ENCODE measurements around the gene CAGE1. TPM values are rescaled to one million over a fixed set of nuclear protein-coding genes. Genes with fewer than 3 reads are reported as not detected.

CAGE1 gene
- total RNA-seq, 1 experiment from 2014 or later, result 0.29 TPM

GRCh38 chr6:7378740-7379139, 10.8 kb downstream of the CAGE1 start:
- no peaks in the 10 kb centered on the region for H3K36me3 ChIP-seq (ENCODE audit: low read depth, low read length)
- no peak for DNase-seq
- H3F3A ChIP-seq (ENCODE audit: low read length, unreplicated experiment), result no peaks in the 10 kb centered on the region
- intact Hi-C loops (cut with micrococcal nuclease), result no loop called here
- no peak overlapping the region for H3K4me3 ChIP-seq (ENCODE audit: low read length)
- no peak overlapping the region for H3K27ac ChIP-seq (ENCODE audit: low read length)
- BruUV-seq (replicated peaks), result no TSS peak
- H3K9ac ChIP-seq (ENCODE audit: low read length), result no peak overlapping the region
- no peaks in the 10 kb centered on the region for H3K9me2 ChIP-seq (replicated peaks; ENCODE audit: low read length)
- no peak overlapping the region for H3K4me2 ChIP-seq (ENCODE audit: low read length)
- H3K79me2 ChIP-seq (ENCODE audit: low read length), result no peaks in the 10 kb centered on the region
- H3K4me1 ChIP-seq (ENCODE audit: insufficient read depth, low read length), result no peaks in the 10 kb centered on the region
- no peak for ATAC-seq
- ChIA-PET POLR2A (ENCODE audit: unreplicated experiment) (no interaction called here), CTCF (no interaction called here)
- H4K20me1 ChIP-seq (ENCODE audit: low read length), result no peaks in the 10 kb centered on the region
- H3K27me3 ChIP-seq (ENCODE audit: low read length), result no peaks in the 10 kb centered on the region
- TF ChIP-seq, protein P1, sequence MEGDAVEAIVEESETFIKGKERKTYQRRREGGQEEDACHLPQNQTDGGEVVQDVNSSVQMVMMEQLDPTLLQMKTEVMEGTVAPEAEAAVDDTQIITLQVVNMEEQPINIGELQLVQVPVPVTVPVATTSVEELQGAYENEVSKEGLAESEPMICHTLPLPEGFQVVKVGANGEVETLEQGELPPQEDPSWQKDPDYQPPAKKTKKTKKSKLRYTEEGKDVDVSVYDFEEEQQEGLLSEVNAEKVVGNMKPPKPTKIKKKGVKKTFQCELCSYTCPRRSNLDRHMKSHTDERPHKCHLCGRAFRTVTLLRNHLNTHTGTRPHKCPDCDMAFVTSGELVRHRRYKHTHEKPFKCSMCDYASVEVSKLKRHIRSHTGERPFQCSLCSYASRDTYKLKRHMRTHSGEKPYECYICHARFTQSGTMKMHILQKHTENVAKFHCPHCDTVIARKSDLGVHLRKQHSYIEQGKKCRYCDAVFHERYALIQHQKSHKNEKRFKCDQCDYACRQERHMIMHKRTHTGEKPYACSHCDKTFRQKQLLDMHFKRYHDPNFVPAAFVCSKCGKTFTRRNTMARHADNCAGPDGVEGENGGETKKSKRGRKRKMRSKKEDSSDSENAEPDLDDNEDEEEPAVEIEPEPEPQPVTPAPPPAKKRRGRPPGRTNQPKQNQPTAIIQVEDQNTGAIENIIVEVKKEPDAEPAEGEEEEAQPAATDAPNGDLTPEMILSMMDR (conservative IDR thresholded peaks at IDR 0.05; ENCODE audit: low read depth, low read length), result no peak
- TF ChIP-seq EZH2 (IDR thresholded peaks at IDR 0.05; ENCODE audit: low read length, unreplicated experiment) (no peak), EZH2phosphoT487 (IDR thresholded peaks at IDR 0.05; ENCODE audit: borderline replicate concordance, low read length) (no peak)
- no peaks in the 10 kb centered on the region for H3K9me3 ChIP-seq (ENCODE audit: low read length)
- 0 out of 2 replicates have a peak overlapping the region, but pooled peaks have one; percentile 4 for H2AFZ ChIP-seq (ENCODE audit: low read length)

- CTCF ChIA-PET, result no interaction called here
Measured at GRCh38 chr6:7377961-7378360, 11.6 kb downstream of the CAGE1 start.

DNA sequence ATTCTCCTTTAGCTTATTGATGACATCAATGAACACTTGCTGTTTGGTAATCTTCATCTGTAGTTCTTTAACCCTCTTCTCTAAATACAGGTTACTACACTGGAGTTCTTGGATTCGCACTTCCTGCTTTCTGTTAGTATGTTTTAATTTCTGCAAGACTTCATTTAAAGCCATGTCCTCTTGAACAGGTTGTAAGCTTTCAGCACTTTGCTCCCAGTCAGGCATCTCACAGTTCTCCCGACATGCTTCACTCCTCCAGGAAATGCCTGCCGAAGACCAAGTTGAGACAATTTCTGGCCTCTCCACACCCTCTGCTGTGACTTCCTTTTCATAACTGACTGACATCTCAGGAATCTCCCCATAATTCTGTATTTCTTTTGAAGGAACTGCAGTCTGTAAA, 15.8 kb downstream of the CAGE1 start:
- Histone ChIP-seq H3K79me2 (ENCODE audit: low read length) (no peaks in the 10 kb centered on the region), H3K4me2 (ENCODE audit: low read length) (no peak overlapping the region), H3K27me3 (ENCODE audit: low read length) (no peaks in the 10 kb centered on the region), H3K27ac (ENCODE audit: low read length) (no peak overlapping the region), H3F3A (ENCODE audit: low read length, unreplicated experiment) (no peaks in the 10 kb centered on the region), H3K9me3 (ENCODE audit: low read length) (no peaks in the 10 kb centered on the region), H3K4me3 (ENCODE audit: low read length) (no peak overlapping the region), H2AFZ (ENCODE audit: low read length) (no peak overlapping the region), H3K36me3 (ENCODE audit: low read depth, low read length) (no peaks in the 10 kb centered on the region), H3K9me2 (replicated peaks; ENCODE audit: low read length) (no peaks in the 10 kb centered on the region), H3K9ac (ENCODE audit: low read length) (no peak overlapping the region), H3K4me1 (ENCODE audit: insufficient read depth, low read length) (no peaks in the 10 kb centered on the region), H4K20me1 (ENCODE audit: low read length) (no peaks in the 10 kb centered on the region)
- POLR2A ChIA-PET (ENCODE audit: unreplicated experiment), result interaction anchor here (0.6 kb wide), 1 partner anchor 80 kb away, joined by 4 read pairs; no protein-coding TSS in a partner anchor
- TF ChIP-seq EZH2phosphoT487 (IDR thresholded peaks at IDR 0.05; ENCODE audit: borderline replicate concordance, low read length), result no peak
- no peak for TF ChIP-seq EZH2 (IDR thresholded peaks at IDR 0.05; ENCODE audit: low read length, unreplicated experiment)
- TF ChIP-seq, protein P1 (conservative IDR thresholded peaks at IDR 0.05; ENCODE audit: low read depth, low read length), result no peak
- ATAC-seq (no peak), DNase-seq (no peak)
- intact Hi-C loops (cut with micrococcal nuclease), result no loop called here
- CTCF ChIA-PET, result no interaction called here
- BruUV-seq (replicated peaks), result no TSS peak

More at GRCh38 chr6:7377961-7378360, 11.6 kb downstream of the CAGE1 start:
- Histone ChIP-seq H3K27ac (ENCODE audit: low read length) (no peak overlapping the region), H3K4me1 (ENCODE audit: insufficient read depth, low read length) (no peaks in the 10 kb centered on the region), H4K20me1 (ENCODE audit: low read length) (no peaks in the 10 kb centered on the region), H3K4me3 (ENCODE audit: low read length) (no peak overlapping the region), H3K36me3 (ENCODE audit: low read depth, low read length) (no peaks in the 10 kb centered on the region), H3K27me3 (ENCODE audit: low read length) (no peaks in the 10 kb centered on the region), H3K9me3 (ENCODE audit: low read length) (no peaks in the 10 kb centered on the region), H3K4me2 (ENCODE audit: low read length) (no peak overlapping the region), H2AFZ (ENCODE audit: low read length) (no peak overlapping the region), H3F3A (ENCODE audit: low read length, unreplicated experiment) (no peaks in the 10 kb centered on the region), H3K79me2 (ENCODE audit: low read length) (no peaks in the 10 kb centered on the region), H3K9me2 (replicated peaks; ENCODE audit: low read length) (no peaks in the 10 kb centered on the region), H3K9ac (ENCODE audit: low read length) (no peak overlapping the region)
- no TSS peak for BruUV-seq (replicated peaks)
- no peak for ATAC-seq
- intact Hi-C loops (cut with micrococcal nuclease), result no loop called here
- DNase-seq, result no peak
- TF ChIP-seq EZH2phosphoT487 (IDR thresholded peaks at IDR 0.05; ENCODE audit: borderline replicate concordance, low read length) (no peak), EZH2 (IDR thresholded peaks at IDR 0.05; ENCODE audit: low read length, unreplicated experiment) (no peak)
- TF ChIP-seq, protein P1 (conservative IDR thresholded peaks at IDR 0.05; ENCODE audit: low read depth, low read length), result no peak
- POLR2A ChIA-PET (ENCODE audit: unreplicated experiment), result no interaction called here
